ENCODE measurements around the gene PTGS1. TPM values are rescaled to one million over a fixed set of nuclear protein-coding genes. Genes with fewer than 3 reads are reported as not detected.
"Not testable (repeated sequence)": the region's sequence is repeated elsewhere in the genome, so short reads cannot be mapped to it uniquely, and the experiment has no call there.

The PTGS1 gene
- 1 to 10 TPM; 1.8 to 7.5 (median 3.9) TPM for polyA plus RNA-seq
- long read RNA-seq, donor 1, full-length matches to known transcripts = 1 of 1 reads
- long read RNA-seq, donor 1, partial matches to known transcripts = 0 of 1 reads
- long read RNA-seq, donor 1, other reads (novel, unspliced or antisense) = 0 of 1 reads
- long read RNA-seq, donor 2 = 0 reads
- long read RNA-seq, donor 3, partial matches to known transcripts = 0 of 1 reads
- long read RNA-seq, donor 3, other reads (novel, unspliced or antisense) = 0 of 1 reads
- long read RNA-seq, donor 4 = 0 reads
- long read RNA-seq, donor 5 = 0 reads
- long read RNA-seq, donor 6 = 0 reads
- long read RNA-seq, donor 7 = 0 reads
- long read RNA-seq, donor 8 = 0 reads
- long read RNA-seq, donor 9 = 0 reads
- long read RNA-seq, donor 10, full-length matches to known transcripts = 1 of 1 reads
- long read RNA-seq, donor 10, partial matches to known transcripts = 0 of 1 reads
- long read RNA-seq, donor 10, other reads (novel, unspliced or antisense) = 0 of 1 reads

GRCh38 chr9:122370869-122371755 is at the start of gene PTGS1:
Gene PTGS1 (plus strand): TSS chr9:122371024. CDS start chr9:122371085, 61 bp downstream.
- H3K36me3 ChIP-seq (ENCODE audit: control insufficient read depth in 3 of 3, insufficient read depth in 2 of 3, low read depth in 1 of 3, low read length in 3 of 3) = no peaks in the 10 kb centered on the region
- H3K4me3 ChIP-seq (ENCODE audit: low read depth in 1 of 3, low read length in 3 of 3) = peak within 1 kb of the TSS in 2 of 3 donors; percentile 26 to 33
- peaks cover 0 to 16% (median 0%) of the 10 kb centered on the region in 3 donors for H3K4me1 ChIP-seq (ENCODE audit: control insufficient read depth in 3 of 3, insufficient read depth in 2 of 3, low read depth in 1 of 3, low read length in 2 of 3)
- DNase-seq (peak in 1 of 2 donors; percentile 45), FAIRE-seq (no peak)
- H3K27me3 ChIP-seq (ENCODE audit: control insufficient read depth in 3 of 3, insufficient read depth in 3 of 3, low read length in 3 of 3) = peaks cover 0 to 28% (median 3%) of the 10 kb centered on the region in 3 donors
- 6 to 8% (median 7%) methylated on average over 28 to 39 of the region's 39 CpGs for WGBS, 3 donors
- H3K27ac ChIP-seq (ENCODE audit: low read depth in 1 of 3, low read length in 2 of 3) = peak within 1 kb of the TSS in 1 of 3 donors; percentile 42
- peaks cover 0 to 6% of the 10 kb centered on the region in 2 donors for H3K9me3 ChIP-seq (ENCODE audit: control insufficient read depth in 2 of 2, insufficient read depth in 1 of 2, low read depth in 1 of 2, low read length in 1 of 2)

- no peaks in the 10 kb centered on the region for H3K4me1 ChIP-seq (ENCODE audit: control insufficient read depth in 3 of 3, insufficient read depth in 2 of 3, low read depth in 1 of 3, low read length in 2 of 3)
- FAIRE-seq (no peak), DNase-seq (no peak)
- no peak overlapping the region for H3K4me3 ChIP-seq (ENCODE audit: low read depth in 1 of 3, low read length in 3 of 3)
- 86 to 100% (median 94%) methylated on average over 2 of the region's 2 CpGs for WGBS, 3 donors
- no peaks in the 10 kb centered on the region for H3K27me3 ChIP-seq (ENCODE audit: control insufficient read depth in 3 of 3, insufficient read depth in 3 of 3, low read length in 3 of 3)
- no peak overlapping the region for H3K27ac ChIP-seq (ENCODE audit: low read depth in 1 of 3, low read length in 2 of 3)
- peaks cover 5 to 34% (median 14%) of the 10 kb centered on the region in 3 donors for H3K36me3 ChIP-seq (ENCODE audit: control insufficient read depth in 3 of 3, insufficient read depth in 2 of 3, low read depth in 1 of 3, low read length in 3 of 3)
- no peaks in the 10 kb centered on the region for H3K9me3 ChIP-seq (ENCODE audit: control insufficient read depth in 2 of 2, insufficient read depth in 1 of 2, low read depth in 1 of 2, low read length in 1 of 2)
Observed at GRCh38 chr9:122322553-122322952, 48.3 kb upstream of the PTGS1 start.

DNA sequence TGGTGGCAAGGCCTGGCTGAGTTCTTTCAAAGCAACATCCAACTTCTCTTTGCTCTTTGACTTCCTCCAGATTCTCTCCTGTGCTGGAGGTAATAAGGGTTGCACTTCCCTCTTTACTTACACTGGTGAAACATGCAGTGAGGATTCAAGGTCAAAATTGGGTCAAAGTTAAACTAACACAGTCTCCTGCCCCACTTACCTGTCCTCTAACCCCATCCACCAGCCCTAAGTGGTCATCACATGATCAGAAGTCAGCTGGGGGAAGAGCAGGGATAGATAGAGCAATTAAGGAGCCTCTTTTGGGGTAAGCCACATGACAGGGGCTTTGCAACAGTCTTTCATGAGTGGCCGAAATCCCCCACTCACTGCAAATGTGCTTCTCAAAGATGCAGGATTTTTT is 46.2 kb upstream of the PTGS1 start:
- H3K4me3 ChIP-seq (ENCODE audit: low read depth in 1 of 3, low read length in 3 of 3); FAIRE-seq; DNase-seq; H3K9me3 ChIP-seq (ENCODE audit: control insufficient read depth in 2 of 2, insufficient read depth in 1 of 2, low read depth in 1 of 2, low read length in 1 of 2); H3K4me1 ChIP-seq (ENCODE audit: control insufficient read depth in 3 of 3, insufficient read depth in 2 of 3, low read depth in 1 of 3, low read length in 2 of 3); H3K27ac ChIP-seq (ENCODE audit: low read depth in 1 of 3, low read length in 2 of 3); H3K27me3 ChIP-seq (ENCODE audit: control insufficient read depth in 3 of 3, insufficient read depth in 3 of 3, low read length in 3 of 3): not testable (repeated sequence)
- H3K36me3 ChIP-seq (ENCODE audit: control insufficient read depth in 3 of 3, insufficient read depth in 2 of 3, low read depth in 1 of 3, low read length in 3 of 3) = peaks cover 5 to 28% (median 9%) of the 10 kb centered on the region in 3 donors
- 51 to 88% (median 82%) methylated on average over 1 of the region's 1 CpG for WGBS, 3 donors

DNA sequence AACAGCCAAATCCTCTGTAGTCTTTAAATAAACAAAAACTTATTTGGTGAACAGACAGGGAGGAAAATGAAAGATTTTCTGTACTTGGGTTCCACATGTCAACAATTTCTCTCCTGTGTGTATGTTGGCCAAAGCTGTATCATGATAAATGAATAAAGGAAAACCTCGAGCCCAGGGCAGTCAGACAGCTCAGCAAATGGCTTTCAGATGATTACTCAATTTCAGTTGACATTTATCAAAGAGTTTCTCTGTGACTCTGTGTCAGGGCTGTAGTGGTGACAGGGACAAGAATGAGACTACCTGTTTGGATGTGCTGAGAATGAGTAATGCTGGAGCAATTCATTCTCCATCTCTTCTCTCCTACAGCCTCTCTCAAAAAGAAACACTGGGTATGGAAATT is 45.7 kb upstream of the PTGS1 start:
- H3K9me3 ChIP-seq (ENCODE audit: control insufficient read depth in 2 of 2, insufficient read depth in 1 of 2, low read depth in 1 of 2, low read length in 1 of 2) = no peaks in the 10 kb centered on the region
- WGBS, 3 donors = 31 to 66% (median 42%) methylated on average over 1 of the region's 1 CpG
- no peak overlapping the region for H3K4me3 ChIP-seq (ENCODE audit: low read depth in 1 of 3, low read length in 3 of 3)
- H3K36me3 ChIP-seq (ENCODE audit: control insufficient read depth in 3 of 3, insufficient read depth in 2 of 3, low read depth in 1 of 3, low read length in 3 of 3) = peaks cover 5 to 31% (median 9%) of the 10 kb centered on the region in 3 donors
- H3K27ac ChIP-seq (ENCODE audit: low read depth in 1 of 3, low read length in 2 of 3) = no peak overlapping the region
- H3K27me3 ChIP-seq (ENCODE audit: control insufficient read depth in 3 of 3, insufficient read depth in 3 of 3, low read length in 3 of 3) = no peaks in the 10 kb centered on the region
- FAIRE-seq (no peak), DNase-seq (no peak)
- no peaks in the 10 kb centered on the region for H3K4me1 ChIP-seq (ENCODE audit: control insufficient read depth in 3 of 3, insufficient read depth in 2 of 3, low read depth in 1 of 3, low read length in 2 of 3)

DNA sequence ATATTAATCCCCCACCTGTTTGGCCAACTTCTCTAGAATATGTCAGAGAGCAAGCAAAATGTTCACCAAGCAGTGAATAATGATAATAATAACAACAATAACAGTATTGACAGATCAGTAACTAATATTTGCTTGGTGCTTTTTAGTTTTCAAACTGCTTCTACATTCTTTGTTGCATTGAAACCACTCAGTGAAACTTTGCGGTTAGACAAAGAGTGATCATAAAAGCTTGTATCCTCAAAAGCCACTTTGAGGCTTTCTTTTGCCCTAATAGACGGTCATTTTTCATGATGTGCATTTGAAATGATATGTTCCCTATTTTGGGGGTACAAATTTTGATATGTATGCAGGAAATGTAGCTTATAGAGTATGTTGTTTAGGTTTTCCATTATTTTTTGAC is 43.6 kb upstream of the PTGS1 start:
- Histone ChIP-seq H3K4me1 (ENCODE audit: control insufficient read depth in 3 of 3, insufficient read depth in 2 of 3, low read depth in 1 of 3, low read length in 2 of 3) (no peaks in the 10 kb centered on the region), H3K36me3 (ENCODE audit: control insufficient read depth in 3 of 3, insufficient read depth in 2 of 3, low read depth in 1 of 3, low read length in 3 of 3) (peaks cover 5 to 28% (median 8%) of the 10 kb centered on the region in 3 donors), H3K27ac (ENCODE audit: low read depth in 1 of 3, low read length in 2 of 3) (no peak overlapping the region), H3K27me3 (ENCODE audit: control insufficient read depth in 3 of 3, insufficient read depth in 3 of 3, low read length in 3 of 3) (no peaks in the 10 kb centered on the region), H3K4me3 (ENCODE audit: low read depth in 1 of 3, low read length in 3 of 3) (no peak overlapping the region), H3K9me3 (ENCODE audit: control insufficient read depth in 2 of 2, insufficient read depth in 1 of 2, low read depth in 1 of 2, low read length in 1 of 2) (no peaks in the 10 kb centered on the region)
- WGBS, 3 donors = 84 to 96% (median 90%) methylated on average over 2 of the region's 2 CpGs
- DNase-seq = no peak
- FAIRE-seq = no peak

DNA sequence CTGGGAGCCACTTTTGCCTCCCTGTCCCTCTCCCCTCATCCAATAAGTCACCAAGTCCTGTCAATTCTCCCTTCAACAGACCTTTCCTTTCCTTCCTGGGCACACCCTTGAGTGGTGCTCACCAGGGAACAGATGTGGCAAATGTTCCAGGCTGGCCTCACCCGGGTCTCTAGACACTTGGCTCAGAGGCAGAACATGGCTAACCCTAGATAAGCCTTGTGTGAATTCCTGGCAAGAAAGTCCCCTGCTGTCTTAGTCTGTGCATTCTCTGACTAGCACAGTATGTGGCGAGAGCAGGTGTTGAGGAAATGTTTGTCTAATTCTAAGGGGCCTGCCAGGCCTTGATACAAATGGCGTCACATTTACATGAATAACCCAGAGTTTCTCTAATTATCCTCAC is 41.2 kb upstream of the PTGS1 start:
- Histone ChIP-seq H3K4me3 (ENCODE audit: low read depth in 1 of 3, low read length in 3 of 3) (no peak overlapping the region), H3K4me1 (ENCODE audit: control insufficient read depth in 3 of 3, insufficient read depth in 2 of 3, low read depth in 1 of 3, low read length in 2 of 3) (no peaks in the 10 kb centered on the region), H3K27ac (ENCODE audit: low read depth in 1 of 3, low read length in 2 of 3) (no peak overlapping the region), H3K36me3 (ENCODE audit: control insufficient read depth in 3 of 3, insufficient read depth in 2 of 3, low read depth in 1 of 3, low read length in 3 of 3) (peaks cover 0 to 16% (median 0%) of the 10 kb centered on the region in 3 donors), H3K9me3 (ENCODE audit: control insufficient read depth in 2 of 2, insufficient read depth in 1 of 2, low read depth in 1 of 2, low read length in 1 of 2) (no peaks in the 10 kb centered on the region), H3K27me3 (ENCODE audit: control insufficient read depth in 3 of 3, insufficient read depth in 3 of 3, low read length in 3 of 3) (no peaks in the 10 kb centered on the region)
- WGBS, 3 donors = 77 to 84% (median 78%) methylated on average over 3 of the region's 3 CpGs
- no peak for DNase-seq
- no peak for FAIRE-seq

GRCh38 chr9:122330466-122330865 is 40.4 kb upstream of the PTGS1 start:
- DNase-seq; FAIRE-seq; H3K4me3 ChIP-seq (ENCODE audit: low read depth in 1 of 3, low read length in 3 of 3); H3K27me3 ChIP-seq (ENCODE audit: control insufficient read depth in 3 of 3, insufficient read depth in 3 of 3, low read length in 3 of 3); H3K27ac ChIP-seq (ENCODE audit: low read depth in 1 of 3, low read length in 2 of 3); H3K4me1 ChIP-seq (ENCODE audit: control insufficient read depth in 3 of 3, insufficient read depth in 2 of 3, low read depth in 1 of 3, low read length in 2 of 3); H3K9me3 ChIP-seq (ENCODE audit: control insufficient read depth in 2 of 2, insufficient read depth in 1 of 2, low read depth in 1 of 2, low read length in 1 of 2): not testable (repeated sequence)
- 87 to 89% (median 88%) methylated on average over 6 of the region's 6 CpGs for WGBS, 3 donors
- H3K36me3 ChIP-seq (ENCODE audit: control insufficient read depth in 3 of 3, insufficient read depth in 2 of 3, low read depth in 1 of 3, low read length in 3 of 3) = peaks cover 0 to 16% (median 0%) of the 10 kb centered on the region in 3 donors

GRCh38 chr9:122331523-122331927 is 39.3 kb upstream of the PTGS1 start:
- FAIRE-seq (no peak), DNase-seq (no peak)
- no peaks in the 10 kb centered on the region for H3K4me1 ChIP-seq (ENCODE audit: control insufficient read depth in 3 of 3, insufficient read depth in 2 of 3, low read depth in 1 of 3, low read length in 2 of 3)
- no peak overlapping the region for H3K27ac ChIP-seq (ENCODE audit: low read depth in 1 of 3, low read length in 2 of 3)
- H3K27me3 ChIP-seq (ENCODE audit: control insufficient read depth in 3 of 3, insufficient read depth in 3 of 3, low read length in 3 of 3) = peaks cover 0 to 9% (median 0%) of the 10 kb centered on the region in 3 donors
- H3K9me3 ChIP-seq (ENCODE audit: control insufficient read depth in 2 of 2, insufficient read depth in 1 of 2, low read depth in 1 of 2, low read length in 1 of 2) = no peaks in the 10 kb centered on the region
- no peak overlapping the region for H3K4me3 ChIP-seq (ENCODE audit: low read depth in 1 of 3, low read length in 3 of 3)
- H3K36me3 ChIP-seq (ENCODE audit: control insufficient read depth in 3 of 3, insufficient read depth in 2 of 3, low read depth in 1 of 3, low read length in 3 of 3) = peaks cover 0 to 12% (median 0%) of the 10 kb centered on the region in 3 donors
- 83 to 90% (median 84%) methylated on average over 3 of the region's 3 CpGs for WGBS, 3 donors
